ENCODE results near the gene WWC2.

The WWC2 gene

GRCh38 chr4:183266371-183266770 lies 167.3 kb downstream of the WWC2 start:
- no peak overlapping the region for H3K4me3 ChIP-seq (ENCODE audit: low read length in 2 of 2)
- H3K27me3 ChIP-seq (ENCODE audit: control insufficient read depth in 1 of 2, insufficient read depth in 2 of 2, low read length in 2 of 2), result no peaks in the 10 kb centered on the region
- H3K36me3 ChIP-seq (ENCODE audit: control insufficient read depth in 2 of 2, insufficient read depth in 2 of 2, low read length in 2 of 2), result peaks cover 5 to 30% of the 10 kb centered on the region in 2 donors
- no peaks in the 10 kb centered on the region for H3K9me3 ChIP-seq (ENCODE audit: control insufficient read depth in 2 of 2, low read length in 2 of 2)
- H3K4me1 ChIP-seq (ENCODE audit: control insufficient read depth, insufficient read depth, low read length), result peaks cover 5% of the 10 kb centered on the region
- H3K9ac ChIP-seq (ENCODE audit: low read length in 2 of 2), result no peak overlapping the region
- H3K27ac ChIP-seq (ENCODE audit: low read length), result no peak overlapping the region

- Histone ChIP-seq H3K27me3 (ENCODE audit: control insufficient read depth in 1 of 2, insufficient read depth in 2 of 2, low read length in 2 of 2) (no peaks in the 10 kb centered on the region), H3K4me1 (ENCODE audit: control insufficient read depth, insufficient read depth, low read length) (no peaks in the 10 kb centered on the region), H3K9me3 (ENCODE audit: control insufficient read depth in 2 of 2, low read length in 2 of 2) (no peaks in the 10 kb centered on the region), H3K36me3 (ENCODE audit: control insufficient read depth in 2 of 2, insufficient read depth in 2 of 2, low read length in 2 of 2) (peaks cover 12 to 36% of the 10 kb centered on the region in 2 donors), H3K4me3 (ENCODE audit: low read length in 2 of 2) (no peak overlapping the region), H3K27ac (ENCODE audit: low read length) (no peak overlapping the region), H3K9ac (ENCODE audit: low read length in 2 of 2) (no peak overlapping the region)
Observed at GRCh38 chr4:183268556-183268955, 169.5 kb downstream of the WWC2 start.

- Histone ChIP-seq H3K9ac (ENCODE audit: low read length in 2 of 2) (no peak overlapping the region), H3K36me3 (ENCODE audit: control insufficient read depth in 2 of 2, insufficient read depth in 2 of 2, low read length in 2 of 2) (peaks cover 20 to 22% of the 10 kb centered on the region in 2 donors), H3K27me3 (ENCODE audit: control insufficient read depth in 1 of 2, insufficient read depth in 2 of 2, low read length in 2 of 2) (no peaks in the 10 kb centered on the region), H3K27ac (ENCODE audit: low read length) (no peak overlapping the region), H3K4me3 (ENCODE audit: low read length in 2 of 2) (no peak overlapping the region), H3K4me1 (ENCODE audit: control insufficient read depth, insufficient read depth, low read length) (no peaks in the 10 kb centered on the region), H3K9me3 (ENCODE audit: control insufficient read depth in 2 of 2, low read length in 2 of 2) (peaks cover 4 to 12% of the 10 kb centered on the region in 2 donors)
Observed at GRCh38 chr4:183272384-183272783, 173.3 kb downstream of the WWC2 start.

GRCh38 chr4:183276106-183276505 lies 177.0 kb downstream of the WWC2 start:
- Histone ChIP-seq H3K9me3 (ENCODE audit: control insufficient read depth in 2 of 2, low read length in 2 of 2) (peaks cover 4 to 12% of the 10 kb centered on the region in 2 donors), H3K27me3 (ENCODE audit: control insufficient read depth in 1 of 2, insufficient read depth in 2 of 2, low read length in 2 of 2) (no peaks in the 10 kb centered on the region), H3K27ac (ENCODE audit: low read length) (no peak overlapping the region), H3K9ac (ENCODE audit: low read length in 2 of 2) (no peak overlapping the region), H3K4me1 (ENCODE audit: control insufficient read depth, insufficient read depth, low read length) (no peaks in the 10 kb centered on the region), H3K36me3 (ENCODE audit: control insufficient read depth in 2 of 2, insufficient read depth in 2 of 2, low read length in 2 of 2) (peaks cover 10 to 22% of the 10 kb centered on the region in 2 donors), H3K4me3 (ENCODE audit: low read length in 2 of 2) (no peak overlapping the region)

GRCh38 chr4:183284258-183284785 lies 185.3 kb downstream of the WWC2 start:
- no peaks in the 10 kb centered on the region for H3K4me1 ChIP-seq (ENCODE audit: control insufficient read depth, insufficient read depth, low read length)

GRCh38 chr4:183284965-183285364 lies 185.9 kb downstream of the WWC2 start:
- no peak overlapping the region for H3K4me3 ChIP-seq (ENCODE audit: low read length in 2 of 2)
- no peak overlapping the region for H3K9ac ChIP-seq (ENCODE audit: low read length in 2 of 2)
- H3K36me3 ChIP-seq (ENCODE audit: control insufficient read depth in 2 of 2, insufficient read depth in 2 of 2, low read length in 2 of 2), result peaks cover 29 to 56% of the 10 kb centered on the region in 2 donors
- no peaks in the 10 kb centered on the region for H3K9me3 ChIP-seq (ENCODE audit: control insufficient read depth in 2 of 2, low read length in 2 of 2)
- no peaks in the 10 kb centered on the region for H3K4me1 ChIP-seq (ENCODE audit: control insufficient read depth, insufficient read depth, low read length)
- no peaks in the 10 kb centered on the region for H3K27me3 ChIP-seq (ENCODE audit: control insufficient read depth in 1 of 2, insufficient read depth in 2 of 2, low read length in 2 of 2)
- H3K27ac ChIP-seq (ENCODE audit: low read length), result no peak overlapping the region

More at GRCh38 chr4:183284258-183284785, 185.3 kb downstream of the WWC2 start:
- Histone ChIP-seq H3K9ac (ENCODE audit: low read length in 2 of 2) (no peak overlapping the region), H3K27me3 (ENCODE audit: control insufficient read depth in 1 of 2, insufficient read depth in 2 of 2, low read length in 2 of 2) (no peaks in the 10 kb centered on the region), H3K9me3 (ENCODE audit: control insufficient read depth in 2 of 2, low read length in 2 of 2) (no peaks in the 10 kb centered on the region), H3K36me3 (ENCODE audit: control insufficient read depth in 2 of 2, insufficient read depth in 2 of 2, low read length in 2 of 2) (peaks cover 29 to 53% of the 10 kb centered on the region in 2 donors), H3K27ac (ENCODE audit: low read length) (no peak overlapping the region), H3K4me3 (ENCODE audit: low read length in 2 of 2) (no peak overlapping the region)

GRCh38 chr4:183285886-183286285 lies 186.8 kb downstream of the WWC2 start:
- no peaks in the 10 kb centered on the region for H3K9me3 ChIP-seq (ENCODE audit: control insufficient read depth in 2 of 2, low read length in 2 of 2)
- H3K27me3 ChIP-seq (ENCODE audit: control insufficient read depth in 1 of 2, insufficient read depth in 2 of 2, low read length in 2 of 2), result no peaks in the 10 kb centered on the region
- peaks cover 29 to 52% of the 10 kb centered on the region in 2 donors for H3K36me3 ChIP-seq (ENCODE audit: control insufficient read depth in 2 of 2, insufficient read depth in 2 of 2, low read length in 2 of 2)
- no peak overlapping the region for H3K27ac ChIP-seq (ENCODE audit: low read length)
- H3K9ac ChIP-seq (ENCODE audit: low read length in 2 of 2), result no peak overlapping the region
- no peaks in the 10 kb centered on the region for H3K4me1 ChIP-seq (ENCODE audit: control insufficient read depth, insufficient read depth, low read length)
- H3K4me3 ChIP-seq (ENCODE audit: low read length in 2 of 2), result no peak overlapping the region

GRCh38 chr4:183286590-183287308 lies 187.7 kb downstream of the WWC2 start:
- Histone ChIP-seq H3K36me3 (ENCODE audit: control insufficient read depth in 2 of 2, insufficient read depth in 2 of 2, low read length in 2 of 2) (peaks cover 33 to 52% of the 10 kb centered on the region in 2 donors), H3K9me3 (ENCODE audit: control insufficient read depth in 2 of 2, low read length in 2 of 2) (no peaks in the 10 kb centered on the region), H3K4me1 (ENCODE audit: control insufficient read depth, insufficient read depth, low read length) (no peaks in the 10 kb centered on the region), H3K4me3 (ENCODE audit: low read length in 2 of 2) (no peak overlapping the region), H3K27ac (ENCODE audit: low read length) (no peak overlapping the region), H3K9ac (ENCODE audit: low read length in 2 of 2) (no peak overlapping the region), H3K27me3 (ENCODE audit: control insufficient read depth in 1 of 2, insufficient read depth in 2 of 2, low read length in 2 of 2) (no peaks in the 10 kb centered on the region)

- no peaks in the 10 kb centered on the region for H3K4me1 ChIP-seq (ENCODE audit: control insufficient read depth, insufficient read depth, low read length)
- no peak overlapping the region for H3K27ac ChIP-seq (ENCODE audit: low read length)
- no peak overlapping the region for H3K4me3 ChIP-seq (ENCODE audit: low read length in 2 of 2)
- no peak overlapping the region for H3K9ac ChIP-seq (ENCODE audit: low read length in 2 of 2)
- no peaks in the 10 kb centered on the region for H3K27me3 ChIP-seq (ENCODE audit: control insufficient read depth in 1 of 2, insufficient read depth in 2 of 2, low read length in 2 of 2)
- H3K9me3 ChIP-seq (ENCODE audit: control insufficient read depth in 2 of 2, low read length in 2 of 2), result no peaks in the 10 kb centered on the region
- peaks cover 33 to 52% of the 10 kb centered on the region in 2 donors for H3K36me3 ChIP-seq (ENCODE audit: control insufficient read depth in 2 of 2, insufficient read depth in 2 of 2, low read length in 2 of 2)
Observed at GRCh38 chr4:183287309-183287659, 188.2 kb downstream of the WWC2 start.

- H3K9me3 ChIP-seq (ENCODE audit: control insufficient read depth in 2 of 2, low read length in 2 of 2), result no peaks in the 10 kb centered on the region
- H3K4me1 ChIP-seq (ENCODE audit: control insufficient read depth, insufficient read depth, low read length), result no peaks in the 10 kb centered on the region
- H3K36me3 ChIP-seq (ENCODE audit: control insufficient read depth in 2 of 2, insufficient read depth in 2 of 2, low read length in 2 of 2), result peaks cover 31 to 51% of the 10 kb centered on the region in 2 donors
- H3K27ac ChIP-seq (ENCODE audit: low read length), result no peak overlapping the region
- H3K4me3 ChIP-seq (ENCODE audit: low read length in 2 of 2), result no peak overlapping the region
- H3K27me3 ChIP-seq (ENCODE audit: control insufficient read depth in 1 of 2, insufficient read depth in 2 of 2, low read length in 2 of 2), result no peaks in the 10 kb centered on the region
- H3K9ac ChIP-seq (ENCODE audit: low read length in 2 of 2), result no peak overlapping the region
Observed at GRCh38 chr4:183287677-183288076, 188.6 kb downstream of the WWC2 start.

GRCh38 chr4:183288955-183289354 lies 189.9 kb downstream of the WWC2 start:
- Histone ChIP-seq H3K4me1 (ENCODE audit: control insufficient read depth, insufficient read depth, low read length) (no peaks in the 10 kb centered on the region), H3K36me3 (ENCODE audit: control insufficient read depth in 2 of 2, insufficient read depth in 2 of 2, low read length in 2 of 2) (peaks cover 28 to 44% of the 10 kb centered on the region in 2 donors), H3K9ac (ENCODE audit: low read length in 2 of 2) (no peak overlapping the region)

More at GRCh38 chr4:183288955-183289354, 189.9 kb downstream of the WWC2 start:
- H3K27me3 ChIP-seq (ENCODE audit: control insufficient read depth in 1 of 2, insufficient read depth in 2 of 2, low read length in 2 of 2), result no peaks in the 10 kb centered on the region
- no peak overlapping the region for H3K27ac ChIP-seq (ENCODE audit: low read length)
- H3K4me3 ChIP-seq (ENCODE audit: low read length in 2 of 2), result no peak overlapping the region
- no peaks in the 10 kb centered on the region for H3K9me3 ChIP-seq (ENCODE audit: control insufficient read depth in 2 of 2, low read length in 2 of 2)

Measured in stomach smooth muscle (tissue), 2 donors.